DOHH2 (cell line): Measurements from ENCODE around the gene C1orf35.

Experiments used
- H3F3A ChIP-seq: fragments of 200-600 bp; sonication (generic), shearing (Covaris generic); 2 replicates; pipeline ENCODE4 v1.6.0; 2016; ENCODE audit warnings: antibody characterized with exemption, mild to moderate bottlenecking; ENCODE audit not compliant: control insufficient read depth, insufficient read depth
- H3K27ac ChIP-seq: fragments of 200-600 bp; sonication (generic); 2 replicates; pipeline ENCODE4 v1.5.1; 2014; ENCODE audit warnings: low read depth, mild to moderate bottlenecking, low read length, moderate library complexity
- H3K27me3 ChIP-seq: fragments of 200-600 bp; sonication (generic); 2 replicates; pipeline ENCODE4 v1.6.1; 2014; ENCODE audit warnings: mild to moderate bottlenecking, low read length, mixed read lengths; ENCODE audit not compliant: control insufficient read depth
- H3K36me3 ChIP-seq: fragments of 200-600 bp; sonication (generic); 2 replicates; pipeline ENCODE4 v1.6.1; 2014; ENCODE audit warnings: mild to moderate bottlenecking, low read length, moderate library complexity, mixed read lengths; ENCODE audit not compliant: control insufficient read depth
- H3K4me1 ChIP-seq: fragments of 200-600 bp; sonication (generic); 2 replicates; pipeline ENCODE4 v1.6.1; 2014; ENCODE audit warnings: mild to moderate bottlenecking, low read length, mixed read lengths; ENCODE audit not compliant: control insufficient read depth
- H3K4me2 ChIP-seq: fragments of 200-600 bp; sonication (generic); 2 replicates; pipeline ENCODE4 v1.6.0; 2014; ENCODE audit warnings: mild to moderate bottlenecking, low read length, moderate library complexity
- H3K4me3 ChIP-seq: fragments of 200-600 bp; sonication (generic); 2 replicates; pipeline ENCODE4 v1.5.1; 2014; ENCODE audit warnings: mild to moderate bottlenecking, low read length, mixed read lengths
- H3K79me2 ChIP-seq: fragments of 200-600 bp; sonication (generic); 2 replicates; pipeline ENCODE4 v1.6.1; 2014; ENCODE audit warnings: mild to moderate bottlenecking, low read length, mixed read lengths; ENCODE audit not compliant: control insufficient read depth
- H3K9me2 ChIP-seq: fragments of 200-600 bp; sonication (generic); replicated peaks from 2 replicates; pipeline ENCODE4 v1.6.1; 2014; ENCODE audit warnings: mild to moderate bottlenecking, low read length, mixed read lengths; ENCODE audit not compliant: control insufficient read depth
- H3K9me3 ChIP-seq: fragments of 200-600 bp; sonication (generic); 2 replicates; pipeline ENCODE4 v1.6.1; 2014; ENCODE audit warnings: antibody characterized with exemption, low read length, mixed read lengths; ENCODE audit not compliant: control insufficient read depth, insufficient read depth
- H4K20me1 ChIP-seq: fragments of 200-600 bp; sonication (generic); 2 replicates; pipeline ENCODE4 v1.6.0; 2014; ENCODE audit warnings: low read depth, mild to moderate bottlenecking, antibody characterized with exemption, low read length, moderate library complexity; ENCODE audit not compliant: control insufficient read depth, insufficient read depth
- EZH2phosphoT487 ChIP-seq: fragments of 200-600 bp; sonication (generic); IDR thresholded peaks from 2 replicates; pipeline ENCODE4 v1.6.1; 2017; ENCODE audit warnings: borderline replicate concordance, mild to moderate bottlenecking, antibody characterized with exemption, low read length, moderate library complexity, mixed read lengths
- TF ChIP-seq, protein P1 (sequence below): fragments of 200-600 bp; sonication (generic); IDR thresholded peaks from one replicate; pipeline ENCODE4 v1.5.1; 2014; ENCODE audit warnings: antibody characterized with exemption, mild to moderate bottlenecking, low read depth, low read length; ENCODE audit not compliant: poor library complexity, severe bottlenecking

Gene C1orf35

DNA sequence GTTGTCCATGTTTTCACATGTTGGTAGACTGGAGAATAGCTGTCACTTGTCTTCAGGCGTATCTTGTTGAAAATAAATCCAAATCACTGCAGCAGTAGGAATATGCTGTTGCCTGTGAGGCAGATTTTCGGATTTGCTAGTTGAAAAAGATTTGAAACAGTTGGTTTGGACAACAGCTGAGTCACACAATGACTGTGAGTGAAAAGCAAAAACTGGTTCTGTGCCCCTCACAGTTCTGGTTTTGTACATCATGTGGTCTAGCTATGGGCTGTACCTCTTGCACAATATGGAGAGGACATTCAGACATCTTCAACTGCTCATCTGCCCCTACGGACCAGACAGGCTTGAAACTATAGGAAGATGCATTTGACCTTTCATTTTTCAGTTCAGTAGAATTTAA is 18.8 kb downstream of the C1orf35 start:
- Histone ChIP-seq H3K4me1 (peaks cover 32% of the 10 kb centered on the region), H3F3A (no peaks in the 10 kb centered on the region), H3K9me3 (no peaks in the 10 kb centered on the region), H3K27ac (no peak overlapping the region), H3K9me2 (no peaks in the 10 kb centered on the region), H3K4me2 (peak overlapping the region; percentile 90), H3K79me2 (peaks cover 96% of the 10 kb centered on the region), H3K27me3 (no peaks in the 10 kb centered on the region; the same call in 1 of the 2 replicates), H3K36me3 (peaks cover 69% of the 10 kb centered on the region), H3K4me3 (peak overlapping the region; percentile 95), H4K20me1 (peaks cover 54% of the 10 kb centered on the region)
- TF ChIP-seq, protein P1, sequence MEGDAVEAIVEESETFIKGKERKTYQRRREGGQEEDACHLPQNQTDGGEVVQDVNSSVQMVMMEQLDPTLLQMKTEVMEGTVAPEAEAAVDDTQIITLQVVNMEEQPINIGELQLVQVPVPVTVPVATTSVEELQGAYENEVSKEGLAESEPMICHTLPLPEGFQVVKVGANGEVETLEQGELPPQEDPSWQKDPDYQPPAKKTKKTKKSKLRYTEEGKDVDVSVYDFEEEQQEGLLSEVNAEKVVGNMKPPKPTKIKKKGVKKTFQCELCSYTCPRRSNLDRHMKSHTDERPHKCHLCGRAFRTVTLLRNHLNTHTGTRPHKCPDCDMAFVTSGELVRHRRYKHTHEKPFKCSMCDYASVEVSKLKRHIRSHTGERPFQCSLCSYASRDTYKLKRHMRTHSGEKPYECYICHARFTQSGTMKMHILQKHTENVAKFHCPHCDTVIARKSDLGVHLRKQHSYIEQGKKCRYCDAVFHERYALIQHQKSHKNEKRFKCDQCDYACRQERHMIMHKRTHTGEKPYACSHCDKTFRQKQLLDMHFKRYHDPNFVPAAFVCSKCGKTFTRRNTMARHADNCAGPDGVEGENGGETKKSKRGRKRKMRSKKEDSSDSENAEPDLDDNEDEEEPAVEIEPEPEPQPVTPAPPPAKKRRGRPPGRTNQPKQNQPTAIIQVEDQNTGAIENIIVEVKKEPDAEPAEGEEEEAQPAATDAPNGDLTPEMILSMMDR: no peak
- no peak for TF ChIP-seq EZH2phosphoT487

DNA sequence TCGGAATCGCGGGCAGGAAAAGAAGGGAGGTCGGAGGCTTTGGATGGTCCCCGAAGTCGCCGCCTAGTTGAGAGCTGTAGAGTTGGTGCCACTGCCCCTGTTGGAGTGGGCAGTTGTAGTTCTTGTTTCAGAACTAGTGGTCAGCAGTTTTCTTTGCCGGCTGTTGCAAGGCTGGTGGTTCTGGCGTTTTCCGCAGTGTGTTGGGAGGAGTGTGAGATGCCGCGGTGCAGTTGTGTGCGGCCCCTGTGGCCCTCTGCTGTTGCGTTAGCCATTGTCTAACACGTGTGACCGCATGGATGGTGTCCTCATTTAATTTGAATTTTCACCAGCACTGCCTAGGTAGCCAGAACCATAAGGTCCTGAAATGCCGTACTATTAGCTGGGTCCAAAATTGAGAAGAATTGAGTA is 19.2 kb downstream of the C1orf35 start:
- TF ChIP-seq, protein P1: no peak
- TF ChIP-seq EZH2phosphoT487: no peak
- Histone ChIP-seq H3F3A (no peaks in the 10 kb centered on the region), H3K27me3 (no peaks in the 10 kb centered on the region; the same call in 1 of the 2 replicates), H4K20me1 (peaks cover 53% of the 10 kb centered on the region), H3K36me3 (peaks cover 67% of the 10 kb centered on the region), H3K9me2 (no peaks in the 10 kb centered on the region), H3K4me3 (peak overlapping the region; percentile 95), H3K4me1 (peaks cover 32% of the 10 kb centered on the region), H3K4me2 (peak overlapping the region; percentile 90), H3K79me2 (peaks cover 94% of the 10 kb centered on the region), H3K9me3 (no peaks in the 10 kb centered on the region), H3K27ac (no peak overlapping the region)

DNA sequence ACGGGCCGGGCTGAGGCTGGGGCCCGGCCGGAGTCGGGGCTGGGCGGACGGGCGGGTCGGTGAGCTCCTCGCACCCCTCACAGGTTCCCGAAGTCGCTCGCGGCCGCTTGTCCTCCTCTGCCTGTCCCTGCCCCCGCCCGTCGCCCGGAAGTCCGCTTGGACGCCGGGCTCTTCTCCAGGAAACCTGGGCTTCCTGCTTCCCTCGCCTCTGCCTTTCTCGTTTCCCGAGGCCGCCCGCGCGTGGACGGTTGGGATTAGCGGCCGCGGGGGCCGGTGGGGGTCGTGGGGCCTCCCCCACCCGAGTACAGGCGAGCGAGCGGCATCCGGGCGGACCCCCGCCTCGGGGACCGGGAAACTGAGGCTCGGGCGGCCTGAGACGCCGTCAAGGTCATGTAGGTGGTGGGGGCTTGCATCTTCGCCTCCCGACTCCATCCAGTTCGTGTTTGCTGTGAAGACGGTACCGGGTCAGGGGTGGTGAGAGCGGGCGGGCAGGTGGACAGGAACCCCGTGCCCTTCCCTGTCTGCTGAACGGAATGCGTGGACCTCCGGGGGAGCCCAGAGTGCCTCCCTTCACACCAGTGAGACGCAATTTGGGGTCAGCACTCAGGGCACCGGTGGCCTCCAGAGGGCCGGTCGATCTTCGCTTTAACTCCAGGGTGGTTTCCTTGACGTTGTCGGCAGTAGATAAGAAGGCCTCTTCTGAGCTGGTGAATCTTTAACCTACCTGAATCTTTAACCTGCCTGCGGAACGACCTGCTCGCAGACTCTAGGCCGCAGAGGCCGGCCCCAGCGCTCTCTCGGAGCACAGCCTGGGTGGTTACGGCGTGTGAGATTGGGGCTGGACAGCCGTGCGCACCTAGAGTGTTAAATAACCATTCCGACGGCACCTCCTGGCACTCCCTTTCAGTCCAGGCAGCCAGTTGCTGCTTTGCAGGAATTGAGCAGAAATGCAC is 19.9 kb downstream of the C1orf35 start:
- Histone ChIP-seq H3K4me1 (peaks cover 32% of the 10 kb centered on the region), H3K4me2 (peak overlapping the region; percentile 90), H3K9me3 (no peaks in the 10 kb centered on the region), H3K9me2 (no peaks in the 10 kb centered on the region), H4K20me1 (peaks cover 48% of the 10 kb centered on the region), H3K27ac (peak overlapping the region; percentile 59), H3K27me3 (no peaks in the 10 kb centered on the region; the same call in 1 of the 2 replicates), H3K79me2 (peaks cover 87% of the 10 kb centered on the region), H3F3A (0 out of 2 replicates have a peak, but pooled peaks cover 4% of the 10 kb centered on the region), H3K36me3 (peaks cover 60% of the 10 kb centered on the region), H3K4me3 (peak overlapping the region; percentile 95)
- no peak for TF ChIP-seq EZH2phosphoT487
- TF ChIP-seq, protein P1: no peak
